ENCODE measurements around the gene MAD2L2.

The MAD2L2 gene

GRCh38 chr1:11701551-11701961, 20.6 kb upstream of the MAD2L2 start:
- H3K4me2 ChIP-seq (ENCODE audit: low read length), result no peak overlapping the region
- no peaks in the 10 kb centered on the region for H3K4me1 ChIP-seq
- TF ChIP-seq CTCF (IDR thresholded peaks at IDR 0.05), result no peak
- H3K9me3 ChIP-seq (ENCODE audit: control insufficient read depth, low read length), result no peaks in the 10 kb centered on the region
- H2AFZ ChIP-seq, result no peak overlapping the region
- H3K27ac ChIP-seq, result no peak overlapping the region
- H3K36me3 ChIP-seq (ENCODE audit: control insufficient read depth, insufficient read depth, low read length), result no peaks in the 10 kb centered on the region
- H3K9ac ChIP-seq, result no peak overlapping the region
- H3K4me3 ChIP-seq (ENCODE audit: low read depth, low read length), result no peak overlapping the region
- H3K27me3 ChIP-seq (ENCODE audit: control insufficient read depth, insufficient read depth, low read length), result peaks cover 4% of the 10 kb centered on the region
- H3K79me2 ChIP-seq, result no peaks in the 10 kb centered on the region

- H3K4me2 ChIP-seq (ENCODE audit: low read length), result no peak overlapping the region
- no peaks in the 10 kb centered on the region for H3K9me3 ChIP-seq (ENCODE audit: control insufficient read depth, low read length)
- no peak overlapping the region for H3K9ac ChIP-seq
- H3K79me2 ChIP-seq, result no peaks in the 10 kb centered on the region
- H3K4me1 ChIP-seq, result no peaks in the 10 kb centered on the region
- no peak for TF ChIP-seq CTCF (IDR thresholded peaks at IDR 0.05)
- no peak overlapping the region for H3K4me3 ChIP-seq (ENCODE audit: low read depth, low read length)
- peaks cover 4% of the 10 kb centered on the region for H3K27me3 ChIP-seq (ENCODE audit: control insufficient read depth, insufficient read depth, low read length)
- H2AFZ ChIP-seq, result no peak overlapping the region
- H3K36me3 ChIP-seq (ENCODE audit: control insufficient read depth, insufficient read depth, low read length), result no peaks in the 10 kb centered on the region
- no peak overlapping the region for H3K27ac ChIP-seq
Measured at GRCh38 chr1:11700601-11701467, 19.9 kb upstream of the MAD2L2 start.

GRCh38 chr1:11697893-11698210, 16.9 kb upstream of the MAD2L2 start:
- no peak overlapping the region for H3K4me2 ChIP-seq (ENCODE audit: low read length)
- no peaks in the 10 kb centered on the region for H3K79me2 ChIP-seq
- no peak overlapping the region for H2AFZ ChIP-seq
- no peak overlapping the region for H3K4me3 ChIP-seq (ENCODE audit: low read depth, low read length)
- no peaks in the 10 kb centered on the region for H3K4me1 ChIP-seq
- H3K36me3 ChIP-seq (ENCODE audit: control insufficient read depth, insufficient read depth, low read length), result no peaks in the 10 kb centered on the region
- no peak overlapping the region for H3K9ac ChIP-seq
- peaks cover 4% of the 10 kb centered on the region for H3K27me3 ChIP-seq (ENCODE audit: control insufficient read depth, insufficient read depth, low read length)
- no peak for TF ChIP-seq CTCF (IDR thresholded peaks at IDR 0.05)
- no peaks in the 10 kb centered on the region for H3K9me3 ChIP-seq (ENCODE audit: control insufficient read depth, low read length)
- no peak overlapping the region for H3K27ac ChIP-seq

- Histone ChIP-seq H3K4me3 (ENCODE audit: low read depth, low read length) (no peak overlapping the region), H3K4me2 (ENCODE audit: low read length) (no peak overlapping the region), H3K4me1 (no peaks in the 10 kb centered on the region), H3K9ac (no peak overlapping the region), H2AFZ (no peak overlapping the region), H3K79me2 (no peaks in the 10 kb centered on the region), H3K9me3 (ENCODE audit: control insufficient read depth, low read length) (no peaks in the 10 kb centered on the region), H3K36me3 (ENCODE audit: control insufficient read depth, insufficient read depth, low read length) (no peaks in the 10 kb centered on the region), H3K27ac (no peak overlapping the region), H3K27me3 (ENCODE audit: control insufficient read depth, insufficient read depth, low read length) (peaks cover 4% of the 10 kb centered on the region)
- TF ChIP-seq CTCF (IDR thresholded peaks at IDR 0.05), result no peak
Measured at GRCh38 chr1:11697188-11697892, 16.4 kb upstream of the MAD2L2 start.

Measured in parathyroid adenoma (tissue), 2 donors.